Effector memory CD8-positive, alpha-beta T cell (primary cell): ENCODE results near the gene ORM2.

Source experiments
- ATAC-seq: fragments of 150-1000 bp; cut with Tn5 transposase; replicated peaks from 2 replicates; pipeline ENCODE4 v1.10.0; 2021; ENCODE audit warnings: mild to moderate bottlenecking, moderate library complexity
- DNase-seq, 3 experiments: peaks; one replicate each; pipeline ENCODE4 v3.0.0; 2021
- H3K27ac Mint-ChIP-seq, 2 donors: one replicate each; pipeline ENCODE4 v1.8.0; 2022; ENCODE audit warnings: mild to moderate bottlenecking in 2 of 2, mixed read lengths in 2 of 2, moderate library complexity in 2 of 2
- H3K27me3 Mint-ChIP-seq, 2 donors: one replicate each; pipeline ENCODE4 v1.8.0; 2022; ENCODE audit warnings: mixed read lengths in 2 of 2
- H3K36me3 Mint-ChIP-seq: one replicate; pipeline ENCODE4 v1.8.0; 2022; ENCODE audit warnings: mild to moderate bottlenecking, moderate library complexity, mixed read lengths; ENCODE audit not compliant: insufficient read depth
- H3K4me1 Mint-ChIP-seq, 2 donors: one replicate each; pipeline ENCODE4 v1.8.0; 2022; ENCODE audit warnings: low read depth in 2 of 2, mixed read lengths in 2 of 2
- H3K4me3 Mint-ChIP-seq, 2 donors: one replicate each; pipeline ENCODE4 v1.8.0; 2022; ENCODE audit warnings: mild to moderate bottlenecking in 2 of 2, mixed read lengths in 2 of 2, moderate library complexity in 2 of 2
- H3K9me3 Mint-ChIP-seq, 2 donors: one replicate each; pipeline ENCODE4 v1.8.0; 2022; ENCODE audit warnings: mixed read lengths in 2 of 2

Gene ORM2

DNA sequence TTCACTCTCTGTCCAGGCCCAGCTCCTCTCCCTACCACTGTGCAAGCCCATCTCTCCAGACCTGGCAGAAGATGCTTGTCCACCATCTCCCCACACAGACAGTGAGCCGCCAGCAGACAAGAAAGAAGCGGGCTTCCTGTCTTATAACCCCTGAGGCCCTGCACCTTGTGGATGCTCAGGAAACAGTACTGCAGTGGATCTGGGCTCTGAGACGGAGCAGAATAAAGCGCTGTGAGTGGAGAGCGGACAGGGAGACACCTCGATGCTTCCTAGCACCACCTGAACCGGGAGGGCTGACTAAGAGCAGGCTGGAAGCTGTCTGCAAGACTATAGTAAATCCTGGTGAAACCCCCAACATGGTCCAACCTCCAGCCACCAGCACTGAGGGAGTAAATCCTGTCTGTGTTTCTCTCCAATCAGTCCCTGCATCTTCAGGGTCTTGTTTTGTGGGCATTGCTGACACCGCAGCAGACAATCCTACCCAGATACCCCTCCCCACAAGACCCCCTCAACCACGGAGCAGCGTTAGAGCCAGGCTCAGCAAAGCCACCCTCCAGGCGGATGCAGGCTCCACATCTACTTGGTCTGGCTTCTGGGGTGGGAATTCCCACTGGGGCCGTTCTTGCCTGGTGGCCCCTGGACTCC, 18.7 kb downstream of the ORM2 start:
- Mint-ChIP-seq H3K9me3 (no peaks in the 10 kb centered on the region), H3K27ac (peak overlapping the region; percentile 85 to 87), H3K4me3 (no peak overlapping the region), H3K36me3 (peaks cover 99% of the 10 kb centered on the region), H3K27me3 (no peaks in the 10 kb centered on the region), H3K4me1 (peaks cover 30 to 42% of the 10 kb centered on the region in 2 donors)
- no peak for ATAC-seq
- DNase-seq: no peak

DNA sequence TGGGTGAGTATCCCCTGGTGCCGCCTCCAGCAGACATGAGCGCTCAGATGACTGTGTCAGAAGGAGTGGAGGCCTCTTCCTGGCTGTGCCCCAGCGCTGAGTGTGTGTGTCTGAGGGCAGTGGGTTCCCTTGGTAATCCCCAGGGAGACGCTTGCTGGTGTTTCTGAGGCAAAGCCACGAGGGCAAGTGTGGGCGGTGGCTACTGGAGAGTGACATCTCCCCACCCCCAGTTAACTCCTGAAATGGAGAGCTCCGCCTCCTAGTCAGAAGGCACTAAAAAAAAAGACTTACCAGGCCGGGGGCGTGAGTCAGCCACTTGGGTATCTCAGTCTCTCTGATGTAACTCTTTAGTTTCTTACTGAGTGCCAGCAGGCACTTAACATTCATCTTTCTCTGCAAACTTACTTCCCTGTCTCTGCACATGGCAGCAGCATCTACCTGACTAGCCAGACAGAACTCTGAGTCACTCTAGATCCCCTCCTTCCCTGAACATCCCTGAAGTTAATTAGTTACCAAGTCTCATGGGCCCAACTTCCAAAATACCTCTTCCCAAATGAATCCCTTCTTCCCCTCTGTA, 19.3 kb downstream of the ORM2 start:
- ATAC-seq (peak; percentile 82), DNase-seq (peak in 2 of 3 experiments; percentile 33 to 37)
- Mint-ChIP-seq H3K36me3 (peaks cover 99% of the 10 kb centered on the region), H3K4me3 (peak overlapping the region; percentile 33 to 58), H3K27ac (peak overlapping the region; percentile 85 to 87), H3K27me3 (no peaks in the 10 kb centered on the region), H3K4me1 (peaks cover 30 to 38% of the 10 kb centered on the region in 2 donors), H3K9me3 (no peaks in the 10 kb centered on the region)

GRCh38 chr9:114349713-114350480, 20.2 kb downstream of the ORM2 start:
- peaks cover 28 to 31% of the 10 kb centered on the region in 2 donors for H3K4me1 Mint-ChIP-seq
- no peaks in the 10 kb centered on the region for H3K9me3 Mint-ChIP-seq
- H3K36me3 Mint-ChIP-seq: peaks cover 97% of the 10 kb centered on the region
- H3K27ac Mint-ChIP-seq: peak overlapping the region; percentile 85 to 87
- no peaks in the 10 kb centered on the region for H3K27me3 Mint-ChIP-seq
- DNase-seq: no peak
- no peak for ATAC-seq
- peak overlapping the region; percentile 33 to 58 for H3K4me3 Mint-ChIP-seq

GRCh38 chr9:114350636-114351401, 21.1 kb downstream of the ORM2 start:
- Mint-ChIP-seq H3K4me1 (peaks cover 28 to 31% of the 10 kb centered on the region in 2 donors), H3K27ac (peak overlapping the region; percentile 85 to 87), H3K9me3 (no peaks in the 10 kb centered on the region), H3K36me3 (peaks cover 97% of the 10 kb centered on the region), H3K4me3 (peak overlapping the region; percentile 9 to 19), H3K27me3 (no peaks in the 10 kb centered on the region)
- DNase-seq (no peak), ATAC-seq (no peak)

DNA sequence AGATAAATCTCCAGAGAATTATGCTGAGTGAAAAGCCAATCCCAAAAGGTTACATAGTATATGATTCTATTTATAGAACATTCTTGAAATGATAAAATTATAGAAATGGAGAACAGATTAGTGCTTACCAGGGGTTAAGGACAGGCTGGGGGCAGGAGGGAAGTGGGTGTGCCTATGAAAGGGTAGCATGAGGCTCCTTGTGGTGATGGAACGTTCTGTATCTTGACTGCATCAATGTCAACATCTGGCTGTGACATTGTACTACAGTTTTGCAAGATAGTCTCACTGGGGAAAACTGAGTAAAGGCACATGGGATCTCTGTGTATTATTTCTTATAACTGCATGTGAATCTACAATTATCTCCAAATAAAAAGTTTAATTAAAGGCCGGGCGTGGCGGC, 22.3 kb downstream of the ORM2 start:
- H3K27me3 Mint-ChIP-seq: no peaks in the 10 kb centered on the region
- H3K4me3 Mint-ChIP-seq: no peak overlapping the region
- DNase-seq: no peak
- peak overlapping the region; percentile 38 to 56 for H3K27ac Mint-ChIP-seq
- H3K4me1 Mint-ChIP-seq: peaks cover 30 to 37% of the 10 kb centered on the region in 2 donors
- no peaks in the 10 kb centered on the region for H3K9me3 Mint-ChIP-seq
- peak; percentile 23 for ATAC-seq
- H3K36me3 Mint-ChIP-seq: peaks cover 97% of the 10 kb centered on the region

GRCh38 chr9:114355821-114356220, 26.2 kb downstream of the ORM2 start:
- Mint-ChIP-seq H3K36me3 (peaks cover 98% of the 10 kb centered on the region), H3K27ac (peak overlapping the region in 1 of 2 donors; percentile 82), H3K4me3 (no peak overlapping the region), H3K27me3 (no peaks in the 10 kb centered on the region), H3K4me1 (peaks cover 26 to 33% of the 10 kb centered on the region in 2 donors), H3K9me3 (no peaks in the 10 kb centered on the region)
- DNase-seq: no peak
- no peak for ATAC-seq

DNA sequence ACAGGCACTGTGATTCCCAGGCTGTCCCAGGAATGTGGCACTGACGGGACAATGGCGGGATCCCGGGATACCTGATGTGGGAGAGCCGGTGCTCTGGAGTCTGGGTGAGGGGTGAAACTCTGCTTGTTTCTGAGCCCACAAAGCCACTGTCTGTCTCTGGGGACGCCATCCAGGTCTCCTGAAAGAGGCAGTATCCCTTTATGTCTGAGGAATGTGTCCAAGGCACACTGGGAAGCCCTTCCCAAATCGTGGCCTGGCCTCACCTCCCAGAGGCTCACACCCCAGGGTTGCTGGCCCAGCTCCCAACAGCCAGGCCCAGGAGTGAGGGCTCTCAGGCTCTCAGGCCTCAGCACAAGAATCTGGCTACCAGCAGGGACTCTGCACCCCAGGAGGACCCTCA, 27.1 kb downstream of the ORM2 start:
- H3K4me1 Mint-ChIP-seq: peaks cover 36 to 39% of the 10 kb centered on the region in 2 donors
- no peak overlapping the region for H3K4me3 Mint-ChIP-seq
- peaks cover 98% of the 10 kb centered on the region for H3K36me3 Mint-ChIP-seq
- H3K9me3 Mint-ChIP-seq: no peaks in the 10 kb centered on the region
- no peaks in the 10 kb centered on the region for H3K27me3 Mint-ChIP-seq
- no peak for ATAC-seq
- DNase-seq: no peak
- H3K27ac Mint-ChIP-seq: peak overlapping the region; percentile 82 to 91

GRCh38 chr9:114357360-114357759, 27.7 kb downstream of the ORM2 start:
- H3K27me3 Mint-ChIP-seq: no peaks in the 10 kb centered on the region
- no peak for DNase-seq
- H3K27ac Mint-ChIP-seq: peak overlapping the region; percentile 82 to 91
- no peak for ATAC-seq
- peaks cover 98% of the 10 kb centered on the region for H3K36me3 Mint-ChIP-seq
- H3K4me1 Mint-ChIP-seq: peaks cover 36% of the 10 kb centered on the region in 2 donors
- no peaks in the 10 kb centered on the region for H3K9me3 Mint-ChIP-seq
- H3K4me3 Mint-ChIP-seq: peak overlapping the region in 1 of 2 donors; percentile 33

- ATAC-seq (no peak), DNase-seq (no peak)
- Mint-ChIP-seq H3K9me3 (no peaks in the 10 kb centered on the region), H3K36me3 (peaks cover 98% of the 10 kb centered on the region), H3K27ac (peak overlapping the region; percentile 82 to 91), H3K4me3 (no peak overlapping the region), H3K4me1 (peaks cover 38 to 39% of the 10 kb centered on the region in 2 donors), H3K27me3 (no peaks in the 10 kb centered on the region)
These were observed 28.3 kb downstream of the ORM2 start for GRCh38 chr9:114357911-114358328.

- Mint-ChIP-seq H3K4me1 (peaks cover 56 to 57% of the 10 kb centered on the region in 2 donors), H3K27ac (peak overlapping the region; percentile 91 to 96), H3K4me3 (no peak overlapping the region), H3K27me3 (no peaks in the 10 kb centered on the region), H3K36me3 (peaks cover 100% of the 10 kb centered on the region), H3K9me3 (no peaks in the 10 kb centered on the region)
- ATAC-seq: no peak
- no peak for DNase-seq
These were observed 30.1 kb downstream of the ORM2 start for GRCh38 chr9:114359801-114360200.

DNA sequence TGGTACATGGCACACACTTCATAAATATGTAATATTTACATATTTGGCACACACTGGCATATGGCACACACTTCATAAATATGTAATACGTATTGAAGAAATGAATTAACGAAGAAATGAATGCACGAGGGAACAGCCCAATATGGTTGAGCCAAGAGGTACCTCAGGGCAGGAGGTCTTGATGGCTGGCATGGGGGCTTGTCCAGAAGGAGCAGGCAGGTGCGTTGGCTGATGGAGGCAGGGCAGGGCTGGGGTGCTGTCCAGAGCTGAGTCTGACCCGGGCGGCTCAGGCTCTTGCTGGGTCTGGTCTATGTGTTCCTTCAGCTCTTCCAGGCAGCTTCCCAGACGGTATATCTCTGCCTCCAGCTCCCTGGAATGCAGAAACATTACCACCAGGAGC, 31.9 kb downstream of the ORM2 start:
- H3K4me1 Mint-ChIP-seq: peaks cover 61 to 65% of the 10 kb centered on the region in 2 donors
- DNase-seq: no peak

DNA sequence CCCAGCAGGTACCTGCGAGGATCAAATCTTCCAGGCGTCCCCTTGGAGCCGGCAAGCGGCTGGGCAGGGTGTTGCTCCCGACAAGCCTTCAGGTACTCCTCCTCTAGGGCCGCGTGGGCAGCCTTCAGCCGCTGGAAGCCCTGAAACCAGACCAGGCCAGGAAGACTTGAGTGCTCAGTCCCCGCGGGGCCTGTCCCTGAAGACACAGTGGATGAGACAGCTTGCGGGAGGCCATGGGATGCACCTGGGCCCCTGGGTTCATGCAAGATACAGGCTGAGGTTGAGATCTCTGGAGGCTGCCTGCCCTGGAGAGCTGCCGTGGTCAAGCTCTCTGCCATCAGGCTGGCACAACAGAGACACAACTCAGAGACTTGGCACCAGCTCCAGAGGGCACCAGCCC, 32.7 kb downstream of the ORM2 start:
- DNase-seq (no peak), ATAC-seq (no peak)
- no peaks in the 10 kb centered on the region for H3K27me3 Mint-ChIP-seq
- H3K4me3 Mint-ChIP-seq: no peak overlapping the region
- H3K36me3 Mint-ChIP-seq: peaks cover 96% of the 10 kb centered on the region
- peaks cover 66 to 69% of the 10 kb centered on the region in 2 donors for H3K4me1 Mint-ChIP-seq
- no peaks in the 10 kb centered on the region for H3K9me3 Mint-ChIP-seq
- H3K27ac Mint-ChIP-seq: peak overlapping the region; percentile 91 to 96

More for the DNA sequence above, 31.9 kb downstream of the ORM2 start:
- Mint-ChIP-seq H3K27me3 (no peaks in the 10 kb centered on the region), H3K4me3 (no peak overlapping the region), H3K27ac (peak overlapping the region; percentile 91 to 96), H3K9me3 (no peaks in the 10 kb centered on the region), H3K36me3 (peaks cover 96% of the 10 kb centered on the region)
- no peak for ATAC-seq

- ATAC-seq (peak; percentile 31), DNase-seq (no peak)
- H3K9me3 Mint-ChIP-seq: no peaks in the 10 kb centered on the region
- H3K27me3 Mint-ChIP-seq: no peaks in the 10 kb centered on the region
- H3K4me1 Mint-ChIP-seq: peaks cover 66 to 74% of the 10 kb centered on the region in 2 donors
- H3K27ac Mint-ChIP-seq: peak overlapping the region; percentile 91 to 96
- peak overlapping the region; percentile 66 to 69 for H3K4me3 Mint-ChIP-seq
- peaks cover 96% of the 10 kb centered on the region for H3K36me3 Mint-ChIP-seq
These were observed 33.8 kb downstream of the ORM2 start for GRCh38 chr9:114363424-114363823.
